Stimulated activated memory B cell treated with anti-CD40 and anti-IgM and Interleukin-4, amounts not matched to agents 10 μg/mL and 1 μg/mL and 100 μg/mL, for 72 hours (primary cell): Measurements from ENCODE around the gene TAOK2.
"Not testable (repeated sequence)": the region's sequence is repeated elsewhere in the genome, so short reads cannot be mapped to it uniquely, and the experiment has no call there.

Source experiments
- ATAC-seq: fragments of 150-1000 bp; cut with Tn5 transposase; 2 replicates; pipeline ENCODE4 v1.10.0; 2021
- H3K27ac Mint-ChIP-seq: one replicate; pipeline ENCODE4 v1.8.0; 2022; ENCODE audit warnings: mild to moderate bottlenecking, mixed read lengths
- H3K27me3 Mint-ChIP-seq: one replicate; pipeline ENCODE4 v1.8.0; 2022; ENCODE audit warnings: mixed read lengths
- H3K36me3 Mint-ChIP-seq: one replicate; pipeline ENCODE4 v1.8.0; 2022; ENCODE audit warnings: mixed read lengths
- H3K4me1 Mint-ChIP-seq: one replicate; pipeline ENCODE4 v1.8.0; 2022; ENCODE audit warnings: mixed read lengths
- H3K4me3 Mint-ChIP-seq: one replicate; pipeline ENCODE4 v1.8.0; 2022; ENCODE audit warnings: mild to moderate bottlenecking, moderate library complexity, mixed read lengths
- H3K9me3 Mint-ChIP-seq: one replicate; pipeline ENCODE4 v1.8.0; 2022; ENCODE audit warnings: mixed read lengths

TAOK2 gene

GRCh38 chr16:29959293-29959692 is 14.4 kb upstream of the TAOK2 start:
- H3K36me3 Mint-ChIP-seq, result no peaks in the 10 kb centered on the region
- H3K27ac Mint-ChIP-seq, result no peak overlapping the region
- ATAC-seq, result no peak
- H3K9me3 Mint-ChIP-seq, result no peaks in the 10 kb centered on the region
- H3K4me3 Mint-ChIP-seq, result no peak overlapping the region
- no peaks in the 10 kb centered on the region for H3K27me3 Mint-ChIP-seq
- H3K4me1 Mint-ChIP-seq, result peaks cover 18% of the 10 kb centered on the region

- not testable (repeated sequence) for H3K9me3 Mint-ChIP-seq, ATAC-seq, H3K27me3 Mint-ChIP-seq, H3K36me3 Mint-ChIP-seq, H3K27ac Mint-ChIP-seq, H3K4me3 Mint-ChIP-seq
- H3K4me1 Mint-ChIP-seq, result peaks cover 18% of the 10 kb centered on the region
Measured at GRCh38 chr16:29959821-29960220, 13.8 kb upstream of the TAOK2 start.

- ATAC-seq, result no peak
- Mint-ChIP-seq H3K27ac (peak overlapping the region; percentile 89), H3K27me3 (no peaks in the 10 kb centered on the region), H3K9me3 (no peaks in the 10 kb centered on the region), H3K4me3 (peak overlapping the region; percentile 88), H3K4me1 (peaks cover 18% of the 10 kb centered on the region), H3K36me3 (peaks cover 3% of the 10 kb centered on the region)
Measured at GRCh38 chr16:29961127-29961478, 12.6 kb upstream of the TAOK2 start.

GRCh38 chr16:29961479-29962343 is 12.0 kb upstream of the TAOK2 start, which contains the start of gene TMEM219:
Gene TMEM219 (plus strand): TSS chr16:29962079. CDS start chr16:29963144, 1,065 bp downstream.
- ATAC-seq, result peak; percentile 96
- peak within 1 kb of the TSS; percentile 88 for H3K4me3 Mint-ChIP-seq
- H3K9me3 Mint-ChIP-seq, result no peaks in the 10 kb centered on the region
- peaks cover 18% of the 10 kb centered on the region for H3K4me1 Mint-ChIP-seq
- peak within 1 kb of the TSS; percentile 89 for H3K27ac Mint-ChIP-seq
- H3K27me3 Mint-ChIP-seq, result no peaks in the 10 kb centered on the region
- peaks cover 6% of the 10 kb centered on the region for H3K36me3 Mint-ChIP-seq

- H3K27me3 Mint-ChIP-seq, result no peaks in the 10 kb centered on the region
- peak overlapping the region; percentile 89 for H3K27ac Mint-ChIP-seq
- H3K36me3 Mint-ChIP-seq, result peaks cover 6% of the 10 kb centered on the region
- H3K9me3 Mint-ChIP-seq, result no peaks in the 10 kb centered on the region
- H3K4me3 Mint-ChIP-seq, result peak overlapping the region; percentile 88
- peaks cover 18% of the 10 kb centered on the region for H3K4me1 Mint-ChIP-seq
- no peak for ATAC-seq
Measured at GRCh38 chr16:29962344-29962994, 11.2 kb upstream of the TAOK2 start.

- H3K9me3 Mint-ChIP-seq, result no peaks in the 10 kb centered on the region
- no peak for ATAC-seq
- H3K4me3 Mint-ChIP-seq, result peak overlapping the region; percentile 88
- H3K27ac Mint-ChIP-seq, result peak overlapping the region; percentile 89
- H3K4me1 Mint-ChIP-seq, result peaks cover 18% of the 10 kb centered on the region
- H3K27me3 Mint-ChIP-seq, result no peaks in the 10 kb centered on the region
- H3K36me3 Mint-ChIP-seq, result peaks cover 6% of the 10 kb centered on the region
Measured at GRCh38 chr16:29963021-29963743, 10.5 kb upstream of the TAOK2 start.

- no peak overlapping the region for H3K27ac Mint-ChIP-seq
- ATAC-seq, result no peak
Measured at GRCh38 chr16:29968205-29968604, 5.5 kb upstream of the TAOK2 start.

GRCh38 chr16:29971304-29971703 is 2.4 kb upstream of the TAOK2 start:
- Mint-ChIP-seq H3K27ac (peak overlapping the region; percentile 80), H3K4me3 (no peak overlapping the region)
- no peak for ATAC-seq

More at GRCh38 chr16:29968205-29968604, 5.5 kb upstream of the TAOK2 start:
- no peaks in the 10 kb centered on the region for H3K27me3 Mint-ChIP-seq
- H3K4me3 Mint-ChIP-seq, result no peak overlapping the region
- H3K36me3 Mint-ChIP-seq, result peaks cover 24% of the 10 kb centered on the region
- peaks cover 5% of the 10 kb centered on the region for H3K4me1 Mint-ChIP-seq
- H3K9me3 Mint-ChIP-seq, result no peaks in the 10 kb centered on the region

GRCh38 chr16:29972500-29972899 is 1.2 kb upstream of the TAOK2 start:
- Mint-ChIP-seq H3K4me1 (peaks cover 39% of the 10 kb centered on the region), H3K9me3 (no peaks in the 10 kb centered on the region), H3K4me3 (peak overlapping the region; percentile 93), H3K27ac (peak overlapping the region; percentile 80), H3K27me3 (no peaks in the 10 kb centered on the region), H3K36me3 (peaks cover 18% of the 10 kb centered on the region)
- no peak for ATAC-seq

More at GRCh38 chr16:29971304-29971703, 2.4 kb upstream of the TAOK2 start:
- Mint-ChIP-seq H3K27me3 (no peaks in the 10 kb centered on the region), H3K9me3 (no peaks in the 10 kb centered on the region), H3K4me1 (peaks cover 27% of the 10 kb centered on the region), H3K36me3 (peaks cover 19% of the 10 kb centered on the region)

GRCh38 chr16:29972992-29973383 is 680 bp upstream of the TAOK2 start:
- no peak for ATAC-seq
- Mint-ChIP-seq H3K4me1 (peaks cover 39% of the 10 kb centered on the region), H3K36me3 (peaks cover 18% of the 10 kb centered on the region)

GRCh38 chr16:29974291-29975133 is 844 bp downstream of the TAOK2 start:
- H3K27ac Mint-ChIP-seq, result peak overlapping the region; percentile 80
- H3K9me3 Mint-ChIP-seq, result no peaks in the 10 kb centered on the region
- peaks cover 17% of the 10 kb centered on the region for H3K36me3 Mint-ChIP-seq
- peaks cover 39% of the 10 kb centered on the region for H3K4me1 Mint-ChIP-seq
- peak overlapping the region; percentile 93 for H3K4me3 Mint-ChIP-seq
- no peak for ATAC-seq
- H3K27me3 Mint-ChIP-seq, result no peaks in the 10 kb centered on the region

More at GRCh38 chr16:29972992-29973383, 680 bp upstream of the TAOK2 start:
- peak overlapping the region; percentile 93 for H3K4me3 Mint-ChIP-seq
- peak overlapping the region; percentile 80 for H3K27ac Mint-ChIP-seq
- H3K9me3 Mint-ChIP-seq, result no peaks in the 10 kb centered on the region
- H3K27me3 Mint-ChIP-seq, result no peaks in the 10 kb centered on the region

GRCh38 chr16:29975134-29975538 is 1.5 kb downstream of the TAOK2 start:
- ATAC-seq, result no peak
- peaks cover 39% of the 10 kb centered on the region for H3K4me1 Mint-ChIP-seq
- peak overlapping the region; percentile 80 for H3K27ac Mint-ChIP-seq
- peak overlapping the region; percentile 93 for H3K4me3 Mint-ChIP-seq
- H3K9me3 Mint-ChIP-seq, result no peaks in the 10 kb centered on the region
- no peaks in the 10 kb centered on the region for H3K27me3 Mint-ChIP-seq
- H3K36me3 Mint-ChIP-seq, result peaks cover 20% of the 10 kb centered on the region

- Mint-ChIP-seq H3K36me3 (peaks cover 25% of the 10 kb centered on the region), H3K27ac (peak overlapping the region; percentile 80), H3K4me3 (peak overlapping the region; percentile 93), H3K4me1 (peaks cover 39% of the 10 kb centered on the region), H3K27me3 (no peaks in the 10 kb centered on the region), H3K9me3 (no peaks in the 10 kb centered on the region)
- no peak for ATAC-seq
Measured at GRCh38 chr16:29975811-29976511, 2.3 kb downstream of the TAOK2 start.
